22Rv1 (cell line): ENCODE measurements around the gene IFIT2.
"Not testable (repeated sequence)": the region's sequence is repeated elsewhere in the genome, so short reads cannot be mapped to it uniquely, and the experiment has no call there.

Experiments
- H3K27ac ChIP-seq: fragments of 450-650 bp; 2 replicates; pipeline ENCODE4 v1.5.1; 2017
- CTCF ChIP-seq: fragments of 450-650 bp; IDR thresholded peaks from 2 replicates; pipeline ENCODE4 v1.5.1; 2017; ENCODE audit warnings: mild to moderate bottlenecking
- ZFX ChIP-seq: fragments of 450-650 bp; IDR thresholded peaks from 2 replicates; pipeline ENCODE4 v1.6.1; 2017; ENCODE audit warnings: antibody characterized with exemption, borderline replicate concordance

Gene IFIT2

GRCh38 chr10:89309156-89310055, 7.6 kb downstream of the IFIT2 start:
- TF ChIP-seq CTCF (no peak), ZFX (no peak)
- H3K27ac ChIP-seq: no peak overlapping the region

- no peak for TF ChIP-seq ZFX
- no peak overlapping the region for H3K27ac ChIP-seq
Measured at GRCh38 chr10:89310056-89310893, 8.4 kb downstream of the IFIT2 start.

- H3K27ac ChIP-seq: no peak overlapping the region
- TF ChIP-seq CTCF: no peak
- no peak for TF ChIP-seq ZFX
Measured at GRCh38 chr10:89312973-89313372, 11.1 kb downstream of the IFIT2 start.

GRCh38 chr10:89314676-89315075, 12.8 kb downstream of the IFIT2 start:
- no peak overlapping the region for H3K27ac ChIP-seq
- no peak for TF ChIP-seq ZFX
- no peak for TF ChIP-seq CTCF

- H3K27ac ChIP-seq: not testable (repeated sequence)
Measured at GRCh38 chr10:89318047-89318446, 16.2 kb downstream of the IFIT2 start.

GRCh38 chr10:89325081-89325480, 23.2 kb downstream of the IFIT2 start:
- H3K27ac ChIP-seq: not testable (repeated sequence)

- not testable (repeated sequence) for H3K27ac ChIP-seq
Measured at GRCh38 chr10:89325856-89326255, 24.0 kb downstream of the IFIT2 start.

- H3K27ac ChIP-seq: no peak within 1 kb of the TSS
- TF ChIP-seq CTCF: no peak
- no peak for TF ChIP-seq ZFX
Measured at GRCh38 chr10:89327803-89328441, 26.1 kb downstream of the IFIT2 start, which contains the start of gene IFIT3. Gene IFIT3, plus strand, starts transcription at chr10:89327997. Its CDS starts 77 bp downstream, at chr10:89328074.

GRCh38 chr10:89329151-89329550, 27.3 kb downstream of the IFIT2 start:
- TF ChIP-seq ZFX (no peak), CTCF (no peak)
- H3K27ac ChIP-seq: no peak overlapping the region

- not testable (repeated sequence) for H3K27ac ChIP-seq
Measured at GRCh38 chr10:89330014-89330413, 28.2 kb downstream of the IFIT2 start.
